Effector memory CD4-positive, alpha-beta T cell (primary cell): ENCODE measurements around the gene CSF2RB.

Experiments
- DNase-seq, 3 donors: peaks; one replicate each; pipeline ENCODE4 v3.0.0-alpha.2; 2020
- H3K27ac ChIP-seq: 2 replicates; pipeline ENCODE4 v1.7.0; 2013; ENCODE audit warnings: mild to moderate bottlenecking, low read length, moderate library complexity; ENCODE audit not compliant: insufficient read depth, poor library complexity, severe bottlenecking
- H3K27me3 ChIP-seq: replicated peaks from 2 replicates; pipeline ENCODE4 v1.7.0; 2013; ENCODE audit warnings: mild to moderate bottlenecking, low read length; ENCODE audit not compliant: insufficient read depth, control insufficient read depth, poor library complexity, severe bottlenecking
- H3K36me3 ChIP-seq: 2 replicates; pipeline ENCODE4 v1.7.0; 2013; ENCODE audit warnings: mild to moderate bottlenecking, low read length, moderate library complexity; ENCODE audit not compliant: control insufficient read depth, insufficient read depth
- H3K4me1 ChIP-seq: 2 replicates; pipeline ENCODE4 v1.7.0; 2013; ENCODE audit warnings: low read length, mild to moderate bottlenecking; ENCODE audit not compliant: control insufficient read depth, insufficient read depth, poor library complexity, severe bottlenecking
- H3K4me3 ChIP-seq: 2 replicates; pipeline ENCODE4 v1.7.0; 2013; ENCODE audit warnings: low read length, low read depth, mild to moderate bottlenecking; ENCODE audit not compliant: insufficient read depth, poor library complexity, severe bottlenecking
- H3K9me3 ChIP-seq: 2 replicates; pipeline ENCODE4 v1.7.0; 2013; ENCODE audit warnings: mild to moderate bottlenecking, low read length, moderate library complexity; ENCODE audit not compliant: control insufficient read depth

Gene CSF2RB

DNA sequence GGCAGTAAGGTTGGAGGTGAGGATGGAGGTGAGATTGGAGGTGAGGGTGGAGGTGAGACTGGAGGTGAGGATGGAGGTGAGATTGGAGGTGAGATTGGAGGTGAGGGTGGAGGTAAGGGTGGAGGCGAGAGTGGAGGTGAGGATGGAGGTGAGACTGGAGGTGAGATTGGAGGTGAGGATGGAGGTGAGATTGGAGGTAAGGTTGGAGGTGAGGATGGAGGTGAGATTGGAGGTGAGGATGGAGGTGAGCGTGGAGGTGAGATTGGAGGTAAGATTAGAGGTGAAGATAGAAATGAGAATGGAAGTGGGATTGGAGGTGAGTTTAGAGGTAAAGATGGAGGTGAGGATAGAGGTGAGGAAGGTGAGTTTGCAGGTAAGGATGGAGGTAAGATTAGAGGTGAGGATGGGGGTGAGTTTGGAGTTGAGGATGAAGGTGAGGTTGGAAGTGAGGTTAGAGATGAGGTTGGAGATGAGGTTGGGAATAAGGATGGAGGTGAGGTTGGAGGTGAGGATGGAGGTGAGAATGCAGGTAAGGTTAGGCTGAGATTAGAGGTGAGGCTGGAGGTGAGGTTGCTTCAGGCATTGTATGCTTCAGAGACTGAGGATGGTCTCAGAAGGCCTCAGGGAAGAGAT is 40.4 kb upstream of the CSF2RB start:
- Histone ChIP-seq H3K27ac (no peak overlapping the region), H3K9me3 (no peaks in the 10 kb centered on the region), H3K4me1 (peaks cover 11% of the 10 kb centered on the region), H3K4me3 (no peak overlapping the region), H3K27me3 (no peaks in the 10 kb centered on the region), H3K36me3 (no peaks in the 10 kb centered on the region)
- no peak for DNase-seq

DNA sequence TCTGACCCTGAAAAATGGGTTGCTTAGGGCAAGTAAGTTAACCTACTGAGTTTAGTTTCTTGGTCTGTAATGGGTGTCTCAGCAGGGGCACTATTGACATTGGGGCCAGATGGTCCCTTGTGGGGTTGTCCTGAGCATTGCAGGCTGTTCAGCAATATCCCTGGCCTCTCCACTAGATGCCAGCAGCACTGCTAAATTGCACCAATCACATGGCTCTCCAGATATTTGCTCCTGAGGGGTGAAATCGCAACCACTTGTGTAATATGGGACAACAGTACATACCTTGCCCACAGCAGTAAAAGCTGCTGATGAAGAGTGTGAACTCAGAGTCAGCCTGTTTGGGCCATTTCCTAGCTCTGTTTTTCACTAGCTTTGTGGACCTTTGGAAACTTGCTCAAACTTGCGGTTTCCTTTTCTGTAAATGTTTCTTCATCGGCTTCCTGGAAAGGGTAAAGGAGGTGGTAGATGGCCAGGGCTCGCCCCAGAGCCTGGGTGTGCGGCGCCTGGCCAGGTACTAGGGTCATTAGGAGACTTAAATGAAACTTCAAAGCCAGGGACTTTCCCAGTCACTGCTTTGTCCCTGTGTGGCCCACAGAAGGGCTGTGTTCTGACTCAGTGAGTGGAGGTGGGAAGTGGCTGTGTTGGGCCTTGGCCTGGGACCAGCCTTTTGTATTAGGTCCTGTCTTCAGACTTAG is 39.7 kb upstream of the CSF2RB start:
- H3K4me3 ChIP-seq, result no peak overlapping the region

DNA sequence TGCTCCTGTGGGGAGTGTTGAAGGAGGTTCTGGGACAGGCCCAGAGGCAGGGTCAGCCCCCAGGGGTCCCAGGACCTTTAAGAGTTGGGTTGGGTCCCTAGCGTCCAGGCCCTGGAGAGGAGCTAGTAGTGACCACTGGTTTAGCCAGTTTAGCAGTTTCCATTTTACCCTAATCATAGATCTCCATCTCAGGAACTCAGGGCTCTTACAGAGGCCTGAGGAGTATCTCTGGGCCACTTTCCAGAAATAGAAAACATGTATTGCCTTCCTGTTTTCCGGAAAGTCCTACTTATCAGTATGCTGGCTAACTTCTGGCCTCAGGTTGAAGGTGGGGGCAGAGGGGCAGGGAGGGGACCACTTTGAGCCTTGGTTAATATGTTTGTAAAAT is 39.1 kb upstream of the CSF2RB start:
- no peaks in the 10 kb centered on the region for H3K9me3 ChIP-seq
- no peak overlapping the region for H3K27ac ChIP-seq
- H3K4me1 ChIP-seq, result peaks cover 11% of the 10 kb centered on the region
- H3K27me3 ChIP-seq, result no peaks in the 10 kb centered on the region
- H3K36me3 ChIP-seq, result no peaks in the 10 kb centered on the region
- no peak overlapping the region for H3K4me3 ChIP-seq
- no peak for DNase-seq

More for the DNA sequence above, 39.7 kb upstream of the CSF2RB start:
- Histone ChIP-seq H3K27ac (peak overlapping the region; percentile 7), H3K9me3 (no peaks in the 10 kb centered on the region), H3K4me1 (peaks cover 11% of the 10 kb centered on the region), H3K36me3 (no peaks in the 10 kb centered on the region), H3K27me3 (no peaks in the 10 kb centered on the region)
- no peak for DNase-seq

DNA sequence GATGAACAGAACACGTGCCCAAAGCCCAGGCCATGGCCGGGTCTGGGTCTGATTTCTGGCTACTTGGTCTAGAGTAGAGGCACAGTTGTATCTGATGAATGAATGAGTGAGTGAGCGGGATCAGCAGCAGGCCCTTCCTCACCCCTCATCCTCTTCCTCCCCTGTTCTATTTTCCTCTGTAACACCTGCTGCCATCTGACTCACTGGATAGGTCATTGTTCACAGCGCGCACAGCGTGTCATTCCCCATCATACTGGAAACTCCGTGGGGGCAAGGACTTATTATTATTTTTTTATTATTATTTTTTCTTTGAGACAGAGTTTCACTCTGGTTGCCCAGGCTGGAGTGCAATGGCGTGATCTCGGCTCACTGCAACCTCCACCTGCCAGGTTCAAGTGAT is 38.7 kb upstream of the CSF2RB start:
- H3K9me3 ChIP-seq, result no peaks in the 10 kb centered on the region
- no peaks in the 10 kb centered on the region for H3K27me3 ChIP-seq
- H3K27ac ChIP-seq, result no peak overlapping the region
- H3K4me1 ChIP-seq, result peaks cover 11% of the 10 kb centered on the region
- H3K4me3 ChIP-seq, result no peak overlapping the region
- no peaks in the 10 kb centered on the region for H3K36me3 ChIP-seq
- DNase-seq, result no peak

DNA sequence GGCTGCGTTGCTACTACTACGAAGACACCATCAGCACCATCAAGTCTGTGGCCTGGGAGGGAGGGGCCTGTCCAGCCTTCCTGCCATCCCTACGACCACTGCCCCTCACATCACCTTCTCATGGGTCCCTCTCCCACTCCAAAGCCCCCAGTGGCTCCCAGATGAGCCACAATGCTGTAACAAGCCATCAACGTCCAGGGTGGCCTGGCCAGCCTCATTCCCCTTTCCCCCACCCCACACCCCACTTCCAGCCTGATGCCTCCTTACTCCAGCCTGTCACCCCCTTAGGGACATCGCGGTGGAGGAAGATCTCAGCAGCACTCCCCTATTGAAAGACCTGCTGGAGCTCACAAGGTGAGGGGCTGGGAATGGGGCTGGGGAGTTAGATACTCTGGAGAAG is 37.7 kb upstream of the CSF2RB start:
- no peaks in the 10 kb centered on the region for H3K36me3 ChIP-seq
- H3K4me1 ChIP-seq, result peaks cover 11% of the 10 kb centered on the region

DNA sequence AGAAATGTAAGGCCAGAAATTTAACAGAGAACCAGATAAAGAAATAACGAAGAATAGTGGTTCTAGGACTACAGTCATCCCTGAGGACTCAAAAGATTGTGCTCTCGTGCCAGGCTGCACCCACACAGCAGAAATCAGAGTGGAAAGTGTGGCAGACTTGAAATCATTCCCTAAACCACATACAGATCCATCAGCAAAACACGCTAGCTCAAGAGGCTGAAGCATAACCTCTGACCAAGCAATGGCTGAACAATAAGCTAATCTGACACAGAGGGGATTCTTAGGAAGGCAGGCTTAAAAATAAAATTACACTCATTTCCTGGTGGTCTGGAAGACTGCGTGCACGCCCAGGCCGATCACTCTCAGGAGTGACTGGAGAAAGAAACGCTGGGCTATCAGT is 33.7 kb upstream of the CSF2RB start:
- Histone ChIP-seq H3K27me3 (no peaks in the 10 kb centered on the region), H3K27ac (no peak overlapping the region), H3K4me3 (no peak overlapping the region), H3K9me3 (peaks cover 12% of the 10 kb centered on the region), H3K36me3 (no peaks in the 10 kb centered on the region), H3K4me1 (no peaks in the 10 kb centered on the region)
- no peak for DNase-seq

More for the DNA sequence above, 37.7 kb upstream of the CSF2RB start:
- peaks cover 5% of the 10 kb centered on the region for H3K9me3 ChIP-seq
- H3K27ac ChIP-seq, result no peak overlapping the region
- DNase-seq, result no peak
- no peak overlapping the region for H3K4me3 ChIP-seq
- no peaks in the 10 kb centered on the region for H3K27me3 ChIP-seq

DNA sequence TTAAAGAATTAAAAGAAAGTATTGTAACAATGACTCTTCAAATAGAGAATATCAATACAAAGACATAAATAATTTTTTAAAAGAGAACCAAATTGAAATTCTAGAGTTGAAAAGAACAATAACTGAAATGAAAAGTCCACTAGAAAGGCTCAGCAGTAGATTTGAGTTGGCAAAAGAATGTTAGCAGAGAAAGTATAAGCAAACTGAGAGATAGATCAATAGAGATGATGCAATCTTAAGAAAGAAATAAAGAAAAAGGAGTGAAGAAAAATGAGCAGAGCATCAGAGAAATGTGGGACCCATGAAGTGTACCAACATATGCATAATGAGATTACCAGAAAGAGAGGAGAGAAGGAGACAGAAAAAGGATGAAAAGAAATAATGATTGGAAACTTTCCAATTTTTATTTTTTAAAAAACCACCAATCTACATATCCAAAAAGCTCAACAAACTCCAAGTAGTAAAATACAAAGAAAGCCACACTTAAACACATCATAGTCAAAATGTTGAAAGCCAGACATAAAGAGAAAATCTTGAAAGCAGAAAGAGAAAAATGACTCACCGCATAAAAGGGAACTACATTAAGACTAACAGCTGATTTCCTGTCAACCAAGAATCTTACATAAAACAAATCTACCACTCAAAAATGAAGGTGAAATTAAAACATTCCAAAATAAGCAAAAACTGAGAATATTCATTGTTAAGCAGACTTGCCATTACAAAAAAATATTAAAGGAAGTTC is 31.8 kb upstream of the CSF2RB start:
- H3K36me3 ChIP-seq, result no peaks in the 10 kb centered on the region
- no peak for DNase-seq
- no peaks in the 10 kb centered on the region for H3K27me3 ChIP-seq
- no peaks in the 10 kb centered on the region for H3K4me1 ChIP-seq
- H3K4me3 ChIP-seq, result no peak overlapping the region
- H3K27ac ChIP-seq, result no peak overlapping the region
- H3K9me3 ChIP-seq, result peaks cover 12% of the 10 kb centered on the region

DNA sequence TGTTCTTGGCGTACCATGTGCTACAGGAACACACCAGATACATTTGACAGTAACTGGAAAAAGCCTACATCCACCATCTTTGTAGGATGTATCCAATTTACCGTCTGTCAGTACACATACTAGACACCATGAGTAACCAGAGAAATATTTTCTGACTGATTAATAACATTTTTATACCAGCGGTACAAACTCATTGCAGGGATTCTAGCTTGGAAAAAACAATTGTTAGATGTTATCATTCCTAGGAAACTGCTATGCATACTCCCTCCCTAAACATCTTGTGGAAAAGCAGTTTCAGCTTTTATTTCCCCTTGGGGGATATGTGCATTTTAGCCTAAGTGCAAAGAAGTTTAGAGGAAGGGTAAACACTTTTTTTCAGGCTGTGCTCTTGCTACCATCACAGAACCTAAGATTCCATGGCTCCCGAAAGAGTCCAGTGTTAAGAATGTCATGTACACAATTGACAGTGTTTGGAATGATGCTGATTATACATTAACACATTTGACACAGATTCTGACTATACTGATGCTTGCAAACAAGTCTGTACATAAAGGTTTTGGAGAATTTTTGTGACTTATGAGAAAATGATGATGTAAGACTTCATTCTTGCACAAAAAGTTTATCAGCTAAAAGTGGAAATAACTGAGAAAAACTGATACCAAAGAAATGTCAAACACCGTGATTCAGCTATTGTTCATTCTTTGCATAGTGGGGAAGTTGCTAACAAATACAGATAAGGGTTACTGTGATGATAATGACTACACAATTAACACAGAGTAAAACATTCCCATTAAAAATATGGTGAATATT is 28.9 kb upstream of the CSF2RB start:
- no peak for DNase-seq
- Histone ChIP-seq H3K4me3 (no peak overlapping the region), H3K27ac (no peak overlapping the region), H3K9me3 (peaks cover 12% of the 10 kb centered on the region), H3K27me3 (no peaks in the 10 kb centered on the region), H3K4me1 (no peaks in the 10 kb centered on the region), H3K36me3 (no peaks in the 10 kb centered on the region)

DNA sequence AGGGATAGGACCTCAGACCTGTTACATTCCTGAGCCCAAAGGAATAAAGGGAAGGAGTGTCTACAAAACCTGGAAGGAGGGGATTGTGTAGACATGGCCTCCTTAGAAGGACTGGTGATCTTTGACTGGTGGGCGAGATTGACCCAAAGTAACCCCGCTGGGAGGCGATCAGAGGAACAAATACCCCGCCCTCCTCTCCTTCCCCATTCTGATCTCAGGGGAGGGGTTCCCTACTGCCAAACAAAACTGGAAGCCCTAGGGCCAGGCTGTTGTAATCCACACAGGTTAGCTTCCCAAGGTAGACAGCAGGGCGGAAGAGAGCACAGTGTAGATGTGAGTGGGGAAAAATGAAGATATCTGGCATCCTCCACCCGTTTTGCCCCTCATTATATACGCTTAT is 28.0 kb upstream of the CSF2RB start:
- Histone ChIP-seq H3K4me1 (no peaks in the 10 kb centered on the region), H3K27ac (no peak overlapping the region), H3K9me3 (peaks cover 9% of the 10 kb centered on the region), H3K36me3 (no peaks in the 10 kb centered on the region), H3K4me3 (no peak overlapping the region), H3K27me3 (no peaks in the 10 kb centered on the region)
- DNase-seq, result no peak
